SJCRH30 (cell line): ENCODE results near the gene NAV2. TPM values are rescaled to one million over a fixed set of nuclear protein-coding genes. Genes with fewer than 3 reads are reported as not detected.

Experiments
- DNase-seq, 2 experiments: peaks; one replicate each; pipeline ENCODE4 v3.0.0-alpha.2; 2015 to 2020
- H3K27ac ChIP-seq: fragments of 250-450 bp; sonication (Bioruptor Pico); 2 replicates; pipeline ENCODE4 v1.5.1; 2020; ENCODE audit warnings: mild to moderate bottlenecking, moderate library complexity
- H3K27me3 ChIP-seq: fragments of 250-450 bp; sonication (Bioruptor Pico); 2 replicates; pipeline ENCODE4 v1.5.1; 2020; ENCODE audit warnings: mild to moderate bottlenecking, moderate library complexity
- H3K36me3 ChIP-seq: fragments of 250-450 bp; sonication (Bioruptor Pico); 2 replicates; pipeline ENCODE4 v1.5.1; 2020; ENCODE audit warnings: mild to moderate bottlenecking, moderate library complexity
- H3K4me1 ChIP-seq: fragments of 250-450 bp; sonication (Bioruptor Pico); 2 replicates; pipeline ENCODE4 v1.5.1; 2020; ENCODE audit warnings: mild to moderate bottlenecking, moderate library complexity
- H3K4me3 ChIP-seq: fragments of 250-450 bp; sonication (Bioruptor Pico); 2 replicates; pipeline ENCODE4 v1.5.1; 2020; ENCODE audit warnings: mild to moderate bottlenecking, moderate library complexity
- H3K9me3 ChIP-seq: fragments of 250-450 bp; sonication (Bioruptor Pico); replicated peaks from 2 replicates; pipeline ENCODE4 v1.5.1; 2020; ENCODE audit warnings: mild to moderate bottlenecking, moderate library complexity
- total RNA-seq: library from RNA; depleted of rRNA; stranded (reverse); fragments of >200 nt; shearing (Covaris generic); gene quantifications from 2 replicates; pipeline ENCODE4 v1.2.3, GENCODE V29; 2014

Gene NAV2
- total RNA-seq, 1 experiment from 2014 or later, result 73.1 TPM

GRCh38 chr11:20016526-20016925 is 303.9 kb downstream of the NAV2 start:
- Histone ChIP-seq H3K27ac (no peak overlapping the region), H3K36me3 (no peaks in the 10 kb centered on the region), H3K27me3 (no peaks in the 10 kb centered on the region), H3K4me1 (peaks cover 61% of the 10 kb centered on the region), H3K4me3 (no peak overlapping the region), H3K9me3 (no peaks in the 10 kb centered on the region)
- DNase-seq, result no peak

GRCh38 chr11:20017320-20017719 is 304.7 kb downstream of the NAV2 start:
- peaks cover 67% of the 10 kb centered on the region for H3K4me1 ChIP-seq

DNA sequence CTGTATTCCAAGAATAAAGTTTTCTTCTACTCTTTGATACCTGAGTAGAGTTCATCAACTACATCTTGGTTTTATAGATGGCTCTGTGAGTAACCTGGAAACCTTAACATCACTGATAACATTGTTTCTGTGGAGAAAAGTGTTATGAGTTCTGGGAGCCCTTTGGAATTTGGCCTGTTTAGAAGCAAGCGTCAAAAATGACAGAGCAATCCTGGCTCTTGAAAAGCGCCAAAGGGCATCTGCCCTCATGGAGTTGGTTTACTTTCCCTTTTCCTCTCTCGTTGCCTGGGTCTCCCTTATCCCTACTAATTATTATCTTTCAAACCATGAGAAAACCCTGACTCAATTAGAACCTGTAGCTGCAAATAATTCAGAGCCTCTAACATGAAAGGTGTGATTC is 307.6 kb downstream of the NAV2 start:
- Histone ChIP-seq H3K9me3 (no peaks in the 10 kb centered on the region), H3K27me3 (no peaks in the 10 kb centered on the region), H3K27ac (no peak overlapping the region), H3K4me3 (no peak overlapping the region), H3K36me3 (no peaks in the 10 kb centered on the region), H3K4me1 (peaks cover 51% of the 10 kb centered on the region)
- DNase-seq, result no peak

More at GRCh38 chr11:20017320-20017719, 304.7 kb downstream of the NAV2 start:
- Histone ChIP-seq H3K36me3 (no peaks in the 10 kb centered on the region), H3K9me3 (no peaks in the 10 kb centered on the region), H3K27ac (no peak overlapping the region), H3K4me3 (no peak overlapping the region), H3K27me3 (no peaks in the 10 kb centered on the region)
- DNase-seq, result no peak

DNA sequence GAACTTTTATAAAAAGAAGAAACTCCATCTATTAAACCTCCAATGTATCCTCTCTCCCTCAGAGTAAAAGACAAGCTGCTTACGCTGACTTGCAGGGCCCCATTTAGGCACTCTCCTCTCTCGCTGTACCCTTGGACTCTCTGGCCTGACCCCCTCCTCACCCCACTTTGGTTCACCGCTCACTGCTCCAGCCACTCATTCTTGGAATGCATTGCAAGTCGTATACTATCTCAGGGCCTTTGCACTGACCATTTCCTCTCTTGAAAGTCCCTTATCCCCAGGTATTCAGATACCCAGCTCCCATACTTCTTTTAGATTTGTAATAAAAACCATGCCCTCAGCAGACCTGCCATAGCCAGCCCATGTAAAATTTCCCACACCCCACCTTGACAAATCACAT is 308.1 kb downstream of the NAV2 start:
- H3K9me3 ChIP-seq, result no peaks in the 10 kb centered on the region
- no peaks in the 10 kb centered on the region for H3K27me3 ChIP-seq
- peaks cover 48% of the 10 kb centered on the region for H3K4me1 ChIP-seq
- no peak for DNase-seq
- H3K4me3 ChIP-seq, result no peak overlapping the region
- no peak overlapping the region for H3K27ac ChIP-seq
- no peaks in the 10 kb centered on the region for H3K36me3 ChIP-seq

- DNase-seq, result no peak
- H3K36me3 ChIP-seq, result no peaks in the 10 kb centered on the region
- H3K27me3 ChIP-seq, result no peaks in the 10 kb centered on the region
- H3K4me1 ChIP-seq, result peaks cover 48% of the 10 kb centered on the region
- H3K4me3 ChIP-seq, result no peak overlapping the region
- no peaks in the 10 kb centered on the region for H3K9me3 ChIP-seq
- H3K27ac ChIP-seq, result peak overlapping the region; percentile 89; the same call in 1 of the 2 replicates
These were observed 308.6 kb downstream of the NAV2 start for GRCh38 chr11:20021212-20021611.

GRCh38 chr11:20021771-20022362 is 309.2 kb downstream of the NAV2 start:
- H3K4me1 ChIP-seq, result peaks cover 51% of the 10 kb centered on the region
- peak; percentile 82 to 86 for DNase-seq
- H3K27me3 ChIP-seq, result no peaks in the 10 kb centered on the region
- peak overlapping the region; percentile 64 for H3K4me3 ChIP-seq
- peak overlapping the region; percentile 89 for H3K27ac ChIP-seq
- H3K36me3 ChIP-seq, result no peaks in the 10 kb centered on the region
- H3K9me3 ChIP-seq, result no peaks in the 10 kb centered on the region

- Histone ChIP-seq H3K36me3 (no peaks in the 10 kb centered on the region; the same call in 1 of the 2 replicates), H3K4me1 (peaks cover 51% of the 10 kb centered on the region), H3K4me3 (peak overlapping the region; percentile 64), H3K27ac (peak overlapping the region; percentile 89), H3K9me3 (no peaks in the 10 kb centered on the region), H3K27me3 (no peaks in the 10 kb centered on the region)
- DNase-seq, result peak; percentile 91 to 99
These were observed 309.9 kb downstream of the NAV2 start for GRCh38 chr11:20022363-20023081.

DNA sequence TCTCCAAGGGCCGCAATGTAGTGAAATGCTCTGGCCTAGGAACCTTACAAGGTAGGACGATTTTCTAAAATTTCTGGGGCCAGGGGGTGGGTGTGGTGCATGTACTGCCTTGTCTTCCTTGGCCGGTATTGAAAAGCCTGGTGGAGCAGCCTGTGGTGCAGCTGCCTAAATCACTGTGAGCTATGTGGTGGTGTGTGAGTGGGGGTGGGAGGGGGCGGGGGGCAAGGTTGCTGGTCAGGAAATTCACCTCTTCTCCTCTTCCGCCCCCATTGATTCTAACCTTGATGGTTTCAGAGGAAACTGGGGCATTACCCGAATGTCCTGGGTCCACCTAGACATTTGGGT is 310.4 kb downstream of the NAV2 start:
- Histone ChIP-seq H3K4me1 (peaks cover 51% of the 10 kb centered on the region), H3K36me3 (no peaks in the 10 kb centered on the region; the same call in 1 of the 2 replicates), H3K4me3 (peak overlapping the region; percentile 64), H3K9me3 (no peaks in the 10 kb centered on the region), H3K27ac (peak overlapping the region; percentile 89), H3K27me3 (no peaks in the 10 kb centered on the region)
- no peak for DNase-seq

GRCh38 chr11:20024172-20024935 is 311.7 kb downstream of the NAV2 start:
- Histone ChIP-seq H3K9me3 (no peaks in the 10 kb centered on the region), H3K27me3 (no peaks in the 10 kb centered on the region), H3K27ac (peak overlapping the region; percentile 89), H3K36me3 (no peaks in the 10 kb centered on the region; the same call in 1 of the 2 replicates), H3K4me3 (peak overlapping the region; percentile 64), H3K4me1 (peaks cover 64% of the 10 kb centered on the region)
- DNase-seq, result peak; percentile 52 to 71

GRCh38 chr11:20025332-20025840 is 312.7 kb downstream of the NAV2 start:
- Histone ChIP-seq H3K27ac (peak overlapping the region; percentile 89), H3K27me3 (no peaks in the 10 kb centered on the region), H3K9me3 (no peaks in the 10 kb centered on the region), H3K4me1 (peaks cover 72% of the 10 kb centered on the region), H3K36me3 (no peaks in the 10 kb centered on the region; the same call in 1 of the 2 replicates), H3K4me3 (peak overlapping the region; percentile 64)
- DNase-seq, result peak; percentile 96 to 100

GRCh38 chr11:20026629-20027555 is 314.3 kb downstream of the NAV2 start:
- H3K9me3 ChIP-seq, result no peaks in the 10 kb centered on the region

GRCh38 chr11:20027556-20028013 is 314.9 kb downstream of the NAV2 start:
- no peaks in the 10 kb centered on the region for H3K9me3 ChIP-seq
- peak overlapping the region; percentile 89 for H3K27ac ChIP-seq
- H3K36me3 ChIP-seq, result no peaks in the 10 kb centered on the region; the same call in 1 of the 2 replicates
- H3K4me3 ChIP-seq, result peak overlapping the region; percentile 36
- DNase-seq, result no peak
- H3K4me1 ChIP-seq, result peaks cover 79% of the 10 kb centered on the region
- no peaks in the 10 kb centered on the region for H3K27me3 ChIP-seq

More at GRCh38 chr11:20026629-20027555, 314.3 kb downstream of the NAV2 start:
- peak overlapping the region; percentile 89 for H3K27ac ChIP-seq
- no peaks in the 10 kb centered on the region; the same call in 1 of the 2 replicates for H3K36me3 ChIP-seq
- H3K4me1 ChIP-seq, result peaks cover 76% of the 10 kb centered on the region
- peak overlapping the region; percentile 36 for H3K4me3 ChIP-seq
- no peaks in the 10 kb centered on the region for H3K27me3 ChIP-seq
- peak; percentile 85 to 88 for DNase-seq

DNA sequence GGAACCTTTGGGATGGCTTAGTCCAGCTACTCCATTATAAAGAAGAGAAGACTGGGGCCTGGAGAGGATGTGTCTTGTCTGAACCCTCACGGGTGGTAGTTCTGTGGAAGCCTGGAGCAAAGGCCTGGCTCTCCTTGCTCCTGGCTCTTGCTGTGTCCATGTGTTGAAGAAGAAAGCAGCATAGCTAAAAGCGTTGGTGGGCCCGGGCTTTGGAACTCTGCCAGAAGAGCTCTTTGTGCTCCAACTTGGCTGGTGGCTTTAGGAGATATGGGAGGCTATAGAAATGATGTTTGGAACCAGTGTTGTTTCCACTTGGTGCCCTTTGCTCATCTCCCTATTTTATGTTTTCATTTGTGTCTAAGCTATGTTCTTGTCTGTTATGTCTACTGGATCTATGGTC is 316.6 kb downstream of the NAV2 start:
- H3K9me3 ChIP-seq, result no peaks in the 10 kb centered on the region
- peaks cover 93% of the 10 kb centered on the region for H3K4me1 ChIP-seq
- no peak overlapping the region for H3K4me3 ChIP-seq
- H3K27ac ChIP-seq, result no peak overlapping the region
- H3K27me3 ChIP-seq, result no peaks in the 10 kb centered on the region
- no peaks in the 10 kb centered on the region; the same call in 1 of the 2 replicates for H3K36me3 ChIP-seq
- DNase-seq, result peak; percentile 56 to 75

DNA sequence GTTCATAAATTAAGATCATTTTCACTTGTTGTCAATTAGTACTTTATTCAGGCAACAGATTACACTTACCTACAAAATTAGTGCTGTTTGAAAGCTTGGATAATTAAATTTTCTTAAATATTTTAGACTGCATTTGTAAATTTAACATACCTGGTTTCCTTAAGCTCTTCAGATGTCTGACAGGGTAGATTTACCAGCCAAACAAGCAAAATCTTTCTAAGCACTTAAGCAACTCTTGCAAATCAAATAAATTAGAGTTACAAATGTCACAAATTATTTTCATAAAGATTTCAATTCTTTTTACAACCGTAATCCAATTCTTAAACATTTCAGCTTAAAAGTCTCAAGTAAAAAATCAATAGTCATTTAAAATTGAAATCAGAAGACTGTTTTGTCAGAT is 317.8 kb downstream of the NAV2 start:
- DNase-seq, result no peak
- Histone ChIP-seq H3K36me3 (no peaks in the 10 kb centered on the region; the same call in 1 of the 2 replicates), H3K27me3 (no peaks in the 10 kb centered on the region), H3K4me1 (peaks cover 96% of the 10 kb centered on the region), H3K4me3 (no peak overlapping the region), H3K9me3 (no peaks in the 10 kb centered on the region), H3K27ac (peak overlapping the region; percentile 70; the same call in 1 of the 2 replicates)
